HG03108 (cell line): ENCODE results near the gene DHX38.

Source experiments
- ATAC-seq: cut with Tn5 transposase; IDR thresholded peaks from one replicate; pipeline ENCODE4 v1.9.1; 2021; ENCODE audit warnings: moderate library complexity; ENCODE audit not compliant: unreplicated experiment

The DHX38 gene

DNA sequence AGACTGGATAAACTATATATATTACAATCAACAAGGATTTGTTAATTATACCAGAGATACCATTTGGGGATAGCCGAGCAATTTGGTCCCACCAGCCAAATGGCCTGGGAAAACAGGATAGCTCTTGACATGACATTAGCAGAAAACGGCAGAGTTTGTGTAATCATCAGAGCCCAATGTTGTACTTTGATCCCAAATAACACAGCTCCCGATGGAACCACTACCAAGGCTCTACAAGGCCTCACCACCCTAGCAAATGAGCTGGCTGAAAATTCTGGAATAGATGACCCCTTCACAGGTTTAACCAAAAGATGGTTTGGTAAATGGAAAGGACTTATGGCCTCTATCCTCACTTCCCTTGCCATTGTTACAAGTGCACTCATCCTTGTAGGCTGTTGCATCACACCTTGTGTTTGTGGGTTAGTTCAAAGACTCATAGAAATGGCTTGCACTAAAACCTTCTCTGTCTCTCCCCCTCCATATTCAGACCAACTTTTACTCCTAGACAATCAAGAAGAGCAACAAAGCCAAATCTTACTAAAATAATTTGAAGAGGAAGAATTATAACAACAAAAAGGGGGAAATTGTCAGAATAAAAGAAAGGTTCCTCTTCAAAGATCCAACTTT is 9.8 kb upstream of the DHX38 start:
- ATAC-seq, result no peak

GRCh38 chr16:72084445-72084844 is 9.2 kb upstream of the DHX38 start:
- ATAC-seq, result no peak

GRCh38 chr16:72085002-72085401 is 8.6 kb upstream of the DHX38 start:
- ATAC-seq, result no peak

DNA sequence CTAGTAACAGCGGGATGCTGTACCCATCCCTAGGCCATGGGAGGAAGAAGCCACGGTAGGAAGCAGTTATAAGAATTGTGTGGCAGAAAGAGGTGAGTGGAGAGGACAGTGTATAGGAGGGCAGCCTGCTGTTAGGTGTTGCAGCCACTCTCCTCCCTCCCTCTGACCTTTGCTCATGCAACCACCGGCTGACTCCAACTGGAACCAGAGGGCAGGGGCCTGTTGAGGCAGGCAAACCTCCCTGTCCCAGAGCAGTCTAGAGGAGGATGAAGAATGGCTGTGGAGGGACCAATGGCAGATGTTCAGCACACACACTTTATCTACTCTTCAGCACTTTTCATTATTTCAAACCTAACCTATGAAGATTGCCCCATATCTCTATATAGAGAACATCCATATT is 2.4 kb upstream of the DHX38 start:
- no peak for ATAC-seq

DNA sequence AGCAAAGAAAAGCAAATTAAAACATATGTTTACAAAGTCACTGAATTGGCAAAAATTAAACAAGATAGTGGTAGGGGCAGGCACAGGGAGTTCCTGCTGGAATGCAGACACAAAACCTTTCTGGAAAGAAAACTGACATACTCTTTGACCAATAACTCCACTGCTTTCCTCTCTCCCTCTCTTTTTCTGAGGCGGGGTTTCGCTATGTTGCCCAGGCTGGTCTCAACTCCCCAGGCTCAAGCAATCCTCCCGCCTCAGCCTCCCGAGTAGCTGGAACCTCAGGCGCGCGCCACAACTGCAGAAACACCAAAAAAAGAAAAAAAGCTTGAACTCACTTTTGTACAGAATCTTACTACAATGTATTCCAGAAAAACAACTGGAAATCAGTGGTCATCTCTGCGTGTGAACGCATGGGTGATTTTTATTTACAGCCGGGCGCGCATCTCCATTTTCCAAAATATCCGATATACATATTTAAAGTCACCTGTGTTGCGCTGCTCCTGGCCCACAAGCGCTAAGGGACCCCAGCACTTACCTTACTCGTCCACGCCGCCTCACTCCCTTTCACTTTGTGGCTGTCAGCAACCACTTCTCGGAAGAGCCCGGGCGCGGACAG is 707 bp upstream of the DHX38 start:
- ATAC-seq, result no peak

- ATAC-seq, result no peak
Observed at GRCh38 chr16:72094266-72094610, 591 bp downstream of the DHX38 start.

DNA sequence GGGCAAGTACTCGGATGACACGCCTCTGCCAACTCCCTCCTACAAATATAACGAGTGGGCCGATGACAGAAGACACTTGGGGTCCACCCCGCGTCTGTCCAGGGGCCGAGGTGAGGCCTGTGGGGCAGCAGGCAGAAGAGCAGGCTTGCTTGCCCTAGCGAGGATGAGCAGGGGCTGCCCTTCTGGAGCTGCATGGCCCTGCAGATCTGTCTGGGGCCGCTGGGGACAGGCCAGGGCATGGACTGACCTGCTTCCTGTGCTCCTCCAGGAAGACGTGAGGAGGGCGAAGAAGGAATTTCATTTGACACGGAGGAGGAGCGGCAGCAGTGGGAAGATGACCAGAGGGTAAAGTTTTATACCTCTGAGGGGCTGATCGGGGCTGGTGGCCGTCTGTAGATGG is 5.3 kb downstream of the DHX38 start:
- no peak for ATAC-seq

DNA sequence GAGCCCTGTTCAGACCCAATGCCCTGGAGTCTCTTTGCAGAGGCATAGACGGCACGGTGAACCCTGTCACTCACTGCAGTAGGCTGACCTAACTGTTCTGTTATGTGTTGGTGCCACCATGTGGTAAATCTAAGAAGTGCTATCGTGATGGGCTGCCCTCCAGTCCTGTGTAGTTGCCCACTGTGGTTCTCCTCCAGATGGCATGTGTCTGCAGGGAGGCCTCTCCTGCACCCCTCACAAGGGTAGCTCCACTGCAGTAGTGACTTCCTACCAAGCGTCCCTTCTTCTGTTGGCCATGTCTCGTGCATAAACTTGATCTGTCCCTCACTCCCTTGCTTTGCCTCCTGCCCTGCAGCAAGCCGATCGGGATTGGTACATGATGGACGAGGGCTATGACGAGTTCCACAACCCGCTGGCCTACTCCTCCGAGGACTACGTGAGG is 5.8 kb downstream of the DHX38 start:
- no peak for ATAC-seq

DNA sequence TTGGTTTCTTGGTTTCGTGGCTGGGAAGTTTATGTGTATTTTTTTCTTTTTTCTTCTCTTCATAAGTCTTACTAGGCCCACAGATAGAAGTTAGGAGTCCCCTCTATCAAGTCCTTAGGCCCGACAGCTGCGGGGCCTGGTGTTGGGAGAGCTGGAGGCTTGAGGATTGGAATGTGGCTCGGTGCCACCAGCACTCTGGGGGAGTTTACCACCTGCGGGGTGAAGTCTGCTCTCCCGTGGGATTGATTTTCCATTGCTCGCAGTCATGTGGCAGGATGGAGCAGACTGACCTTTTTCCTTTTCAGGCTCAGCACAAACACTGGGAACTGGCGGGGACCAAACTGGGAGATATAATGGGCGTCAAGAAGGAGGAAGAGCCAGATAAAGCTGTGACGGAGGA is 7.5 kb downstream of the DHX38 start:
- ATAC-seq, result no peak

- ATAC-seq, result no peak
Observed at GRCh38 chr16:72104905-72105304, 11.3 kb downstream of the DHX38 start.

GRCh38 chr16:72105978-72106377 is 12.3 kb downstream of the DHX38 start:
- ATAC-seq, result no peak

DNA sequence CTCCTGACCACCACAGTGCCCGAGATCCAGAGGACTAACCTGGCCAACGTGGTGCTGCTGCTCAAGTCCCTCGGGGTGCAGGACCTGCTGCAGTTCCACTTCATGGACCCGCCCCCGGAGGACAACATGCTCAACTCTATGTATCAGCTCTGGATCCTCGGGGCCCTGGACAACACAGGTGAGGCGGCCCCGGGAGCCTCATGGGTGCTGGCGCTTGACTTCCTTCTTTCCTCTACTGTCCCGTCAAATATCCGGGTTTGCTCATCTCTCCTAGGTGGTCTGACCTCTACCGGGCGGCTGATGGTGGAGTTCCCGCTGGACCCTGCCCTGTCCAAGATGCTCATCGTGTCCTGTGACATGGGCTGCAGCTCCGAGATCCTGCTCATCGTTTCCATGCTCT is 13.7 kb downstream of the DHX38 start:
- no peak for ATAC-seq

GRCh38 chr16:72108353-72109102 is 14.9 kb downstream of the DHX38 start:
- no peak for ATAC-seq

GRCh38 chr16:72109300-72109699 is 15.7 kb downstream of the DHX38 start:
- no peak for ATAC-seq

DNA sequence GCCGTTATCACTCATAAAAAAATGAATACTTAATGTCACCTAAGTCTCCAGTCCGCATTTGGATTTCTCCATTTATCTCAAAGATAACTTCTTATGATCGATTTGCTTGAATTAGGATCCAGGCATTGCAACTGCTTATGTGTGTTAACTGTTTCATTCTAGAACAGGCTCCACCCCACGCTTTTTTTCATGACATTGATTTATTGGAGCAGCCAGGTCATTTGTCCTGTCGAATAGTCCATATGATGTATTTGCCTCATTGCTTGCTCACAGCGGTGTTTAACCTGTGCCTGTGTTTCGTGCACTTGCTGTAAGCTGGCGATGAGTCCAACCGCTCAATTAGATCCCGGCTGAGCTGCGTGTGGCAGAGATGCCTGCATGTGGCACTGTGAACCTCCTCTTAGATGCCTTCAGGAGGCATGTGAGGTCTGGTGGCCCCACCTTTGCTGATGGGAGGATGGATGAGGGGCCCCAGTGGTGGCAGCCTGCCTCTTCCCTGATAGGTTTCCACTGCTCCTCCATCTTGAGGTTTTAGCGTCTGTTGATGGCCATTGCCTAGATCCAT is 16.4 kb downstream of the DHX38 start:
- ATAC-seq, result no peak

GRCh38 chr16:72110662-72111615 is 17.3 kb downstream of the DHX38 start:
- no peak for ATAC-seq

DNA sequence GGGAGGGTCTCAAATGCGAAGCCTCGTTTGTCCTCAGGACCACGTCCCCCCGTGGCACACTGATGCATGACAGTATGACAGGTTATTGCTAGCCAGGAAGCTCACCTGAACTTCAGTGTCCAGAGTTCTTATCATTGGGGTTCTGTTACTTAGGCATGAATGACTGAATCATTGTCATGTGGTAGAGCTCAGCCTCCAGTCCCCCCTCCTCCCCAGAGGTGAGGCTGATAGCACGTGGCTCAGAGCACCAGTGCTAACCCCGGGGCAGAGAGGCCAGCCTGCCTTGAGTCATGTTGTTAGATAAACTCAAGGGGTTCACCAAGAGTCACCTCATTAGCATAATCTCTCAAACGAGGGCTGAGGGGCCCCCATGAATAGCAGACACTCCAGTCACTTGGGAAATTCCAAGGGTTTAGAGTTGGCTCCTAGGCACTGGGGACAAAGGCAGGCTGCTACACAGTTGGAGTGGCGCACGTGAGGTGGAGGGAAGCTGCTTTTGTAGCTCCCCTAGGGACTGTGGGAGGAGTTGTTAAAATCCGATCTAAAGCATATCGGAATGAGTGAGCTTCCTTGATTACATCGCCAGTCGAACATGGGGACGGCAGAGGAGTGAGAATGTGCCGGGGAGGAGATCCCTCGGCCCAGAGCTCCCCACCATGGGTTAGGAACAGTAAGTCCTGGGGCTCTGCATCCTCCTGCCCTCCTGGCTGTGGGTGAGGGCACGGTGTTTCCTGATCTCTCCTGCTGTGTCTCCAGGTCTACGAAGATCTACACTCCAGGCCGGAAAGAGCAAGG is 18.2 kb downstream of the DHX38 start:
- no peak for ATAC-seq

- no peak for ATAC-seq
Observed at GRCh38 chr16:72112452-72112792, 18.8 kb downstream of the DHX38 start.

DNA sequence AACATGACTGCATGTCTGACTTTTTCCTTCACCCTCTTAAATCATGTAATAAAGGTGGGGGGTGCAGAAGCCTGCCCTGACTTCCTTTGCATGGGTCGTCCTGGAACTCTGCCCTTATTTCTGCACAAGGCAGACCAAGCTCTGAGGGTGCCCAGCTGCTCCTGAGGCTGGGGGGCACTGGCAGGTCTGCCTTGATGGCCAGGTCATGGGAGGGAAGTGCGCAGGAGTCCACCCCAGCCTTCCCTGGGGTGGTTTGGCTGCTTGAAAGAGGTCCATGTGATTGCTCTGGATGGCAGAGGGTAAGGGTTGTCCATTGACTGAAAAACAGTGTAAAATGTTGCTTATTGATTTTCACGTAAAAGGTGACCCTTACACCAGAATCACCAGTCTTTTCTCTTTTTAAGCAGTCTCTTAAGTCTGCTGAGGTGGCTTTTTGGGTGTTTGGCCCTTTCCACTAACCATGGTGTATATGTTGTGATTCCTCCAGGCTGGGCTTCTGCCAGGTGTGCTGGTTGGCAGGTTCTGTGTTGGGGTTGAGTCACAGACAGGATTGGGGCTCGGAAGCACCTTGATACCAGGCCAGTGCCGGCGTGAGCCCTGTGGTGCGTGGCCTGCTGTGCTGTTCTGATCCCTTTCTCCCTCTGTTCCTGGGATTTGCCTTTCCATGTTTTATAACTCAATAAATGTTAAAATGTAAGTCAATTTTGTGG is 19.4 kb downstream of the DHX38 start:
- ATAC-seq, result no peak

- no peak for ATAC-seq
Observed at GRCh38 chr16:72113616-72113945, 19.9 kb downstream of the DHX38 start.
